HG03354 (cell line): ENCODE measurements around the gene HOPX.
"Not testable (repeated sequence)": the region's sequence is repeated elsewhere in the genome, so short reads cannot be mapped to it uniquely, and the experiment has no call there.

ENCODE experiments used
- ATAC-seq: cut with Tn5 transposase; IDR thresholded peaks from one replicate; pipeline ENCODE4 v1.9.1; 2021; ENCODE audit warnings: mild to moderate bottlenecking; ENCODE audit not compliant: unreplicated experiment, poor library complexity, severe bottlenecking

The HOPX gene

DNA sequence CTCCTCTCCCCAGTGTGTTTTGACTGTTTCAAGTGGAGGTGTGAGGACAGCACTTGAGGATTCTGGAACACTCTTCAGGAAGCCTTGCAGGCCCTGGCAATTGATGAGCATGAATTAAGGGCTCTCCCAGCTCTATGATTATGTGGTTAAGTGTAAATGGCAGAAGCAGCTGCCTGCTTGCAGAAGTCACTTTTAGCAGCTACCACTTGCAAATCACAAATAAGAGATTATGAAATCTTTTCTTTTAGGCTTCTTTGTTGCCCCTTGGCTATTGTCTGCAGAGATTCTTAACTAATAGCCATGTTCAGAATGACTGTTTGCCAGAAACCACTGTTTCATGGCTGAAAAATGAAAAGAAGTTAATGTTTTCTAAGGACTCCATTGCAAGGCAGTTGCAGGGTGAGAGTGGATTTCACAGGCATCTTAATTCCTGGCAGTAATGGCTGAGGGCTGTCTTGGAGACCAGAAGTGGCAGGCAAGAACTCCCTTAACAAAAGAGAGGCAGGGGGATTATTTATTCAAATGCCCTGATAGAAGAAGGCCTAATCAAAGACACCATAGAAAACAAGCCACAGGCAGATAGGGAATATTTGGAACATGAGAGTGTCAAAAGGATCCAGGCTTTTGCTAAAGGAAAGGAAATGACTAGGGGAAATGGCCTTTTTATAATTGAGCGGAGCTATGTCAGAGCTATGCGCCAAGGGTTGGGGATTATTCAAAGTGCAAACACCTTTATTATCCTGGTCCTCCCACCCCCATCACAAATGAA lies 8.3 kb upstream of the HOPX start:
- no peak for ATAC-seq

GRCh38 chr4:56688094-56688647 lies 7.1 kb upstream of the HOPX start:
- ATAC-seq: no peak

DNA sequence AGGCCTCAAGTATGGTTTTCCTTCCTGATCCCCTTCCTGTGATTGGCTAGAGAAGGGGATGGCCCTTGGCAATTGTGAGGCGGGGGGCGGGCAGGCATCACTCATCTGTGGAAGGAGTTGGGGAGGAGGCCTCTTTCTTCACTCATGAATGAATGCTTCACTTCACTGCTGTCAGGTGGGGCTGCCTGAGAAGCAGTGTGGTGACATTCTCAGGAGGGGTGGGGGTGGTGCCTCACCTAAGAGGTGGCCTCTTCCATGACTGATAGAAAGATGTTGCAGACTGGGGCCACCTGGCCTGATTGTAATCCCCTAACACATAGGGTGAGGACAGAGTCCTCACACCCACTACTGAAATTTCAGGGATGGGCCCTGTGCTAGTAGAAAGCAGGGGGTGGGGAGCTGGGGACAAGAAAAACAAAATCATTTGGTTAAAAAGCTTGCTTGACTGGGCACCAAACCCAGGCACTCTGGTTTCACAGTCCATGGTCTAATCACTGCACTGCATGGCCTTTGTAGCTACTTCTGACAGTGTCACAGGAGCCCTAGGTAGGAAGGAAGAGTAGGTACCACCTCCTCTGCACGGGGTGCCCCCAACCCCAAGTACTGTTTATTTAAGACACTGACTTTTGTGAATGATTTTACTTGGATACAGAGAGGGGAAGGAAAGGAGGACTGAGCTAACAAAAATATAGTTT lies 5.6 kb upstream of the HOPX start:
- no peak for ATAC-seq

DNA sequence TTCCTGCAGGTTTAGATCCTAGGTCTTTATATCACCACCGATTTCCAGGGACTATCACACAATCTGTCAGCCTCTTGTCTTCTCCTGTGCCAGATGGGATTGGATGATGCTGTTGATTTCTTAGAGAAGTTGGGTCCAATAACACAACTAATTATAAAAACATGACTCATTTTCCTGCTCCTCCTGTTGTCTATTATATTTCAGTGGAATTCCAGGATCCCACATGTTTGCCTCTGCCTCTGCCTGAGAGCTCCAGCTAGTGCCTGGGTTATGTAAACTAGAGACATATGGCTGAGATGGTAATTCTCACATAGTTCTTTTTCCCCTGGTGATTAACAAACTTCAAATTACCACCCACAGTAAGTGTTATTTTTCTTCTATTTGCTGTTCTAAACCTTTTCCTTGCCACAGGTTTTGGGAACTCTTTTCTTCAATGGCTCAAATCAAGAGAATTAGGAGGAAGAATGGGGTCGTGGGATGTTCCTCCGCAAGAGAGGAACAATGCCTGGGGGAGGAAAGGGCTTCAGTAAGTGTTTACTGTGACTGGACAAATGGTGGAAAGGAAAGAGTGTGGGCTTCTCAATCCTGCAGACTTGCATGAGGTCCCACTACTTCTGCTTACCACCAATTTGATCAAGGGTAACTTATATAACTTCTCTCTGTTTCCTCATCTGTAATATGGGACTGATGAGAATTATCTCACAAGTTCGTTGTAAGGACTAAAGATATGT lies 3.4 kb upstream of the HOPX start:
- ATAC-seq: no peak

GRCh38 chr4:56683455-56683854 lies 2.4 kb upstream of the HOPX start:
- no peak for ATAC-seq

GRCh38 chr4:56681853-56682525 lies 893 bp upstream of the HOPX start:
- ATAC-seq: no peak

DNA sequence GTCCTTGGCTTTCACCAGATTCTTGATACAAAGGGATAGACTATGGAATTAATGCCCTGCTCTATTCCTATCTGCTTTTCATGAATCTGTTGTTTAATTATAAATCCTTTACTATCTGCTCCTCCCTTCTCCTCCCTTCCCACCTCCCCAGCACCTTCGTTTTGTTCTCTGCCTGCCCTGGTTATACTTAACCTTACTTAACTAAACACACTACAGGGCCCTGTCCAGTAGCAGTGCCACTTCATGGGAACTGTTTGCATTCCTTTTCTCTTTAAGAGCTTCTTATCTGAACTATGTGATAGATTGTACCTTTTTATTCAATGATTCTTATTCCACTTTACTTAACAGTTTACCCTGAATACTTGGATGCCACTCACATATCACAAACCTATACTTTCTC lies 830 bp downstream of the HOPX start:
- no peak for ATAC-seq

- ATAC-seq: no peak
Measured at GRCh38 chr4:56677711-56678110, 3.4 kb downstream of the HOPX start.

- no peak for ATAC-seq
Measured at GRCh38 chr4:56674984-56675383, 6.1 kb downstream of the HOPX start.

DNA sequence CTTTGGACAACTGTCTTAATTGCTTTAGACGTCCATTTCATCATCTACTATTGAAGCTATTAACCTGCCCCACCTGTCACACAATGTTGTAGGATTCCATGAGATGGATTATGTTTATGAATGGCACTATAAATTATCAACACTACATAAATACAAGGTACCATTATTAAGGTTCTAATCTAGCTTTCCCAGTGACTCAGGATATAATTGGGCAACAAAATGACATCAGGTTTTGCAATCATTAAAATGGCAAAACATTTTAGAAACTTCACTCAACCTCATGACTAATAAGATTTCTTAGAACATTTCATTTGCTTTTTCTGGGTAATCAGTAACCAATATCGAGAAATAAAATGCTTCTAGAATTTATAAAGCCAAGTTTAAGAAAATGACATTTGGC lies 9.2 kb downstream of the HOPX start:
- ATAC-seq: no peak

- ATAC-seq: no peak
Measured at GRCh38 chr4:56671373-56671772, 9.7 kb downstream of the HOPX start.

- ATAC-seq: no peak
Measured at GRCh38 chr4:56668267-56668666, 12.8 kb downstream of the HOPX start.

DNA sequence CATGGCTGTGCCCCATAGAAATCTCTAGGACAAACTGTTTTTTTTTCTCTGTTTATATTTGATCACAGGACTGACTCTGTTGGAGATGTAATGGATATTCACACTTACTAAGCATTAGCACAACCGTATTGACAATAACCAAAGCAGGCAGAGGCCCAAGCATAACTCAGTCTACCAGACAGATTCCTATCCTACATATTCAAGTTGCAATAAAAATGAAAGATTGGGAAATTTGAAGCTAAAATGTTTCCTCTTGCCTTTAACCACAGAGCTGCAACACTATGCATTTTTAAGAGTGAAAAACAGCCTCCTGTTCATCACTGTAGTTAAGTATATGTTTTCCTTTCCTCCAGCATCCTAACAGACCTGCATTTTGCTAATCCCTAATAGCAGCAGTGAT lies 13.7 kb downstream of the HOPX start:
- ATAC-seq: not testable (repeated sequence)

- ATAC-seq: no peak
Measured at GRCh38 chr4:56666279-56666678, 14.8 kb downstream of the HOPX start.

GRCh38 chr4:56665781-56666180 lies 15.3 kb downstream of the HOPX start:
- ATAC-seq: no peak

GRCh38 chr4:56662782-56663468 lies 18.2 kb downstream of the HOPX start:
- no peak for ATAC-seq

GRCh38 chr4:56659946-56660345 lies 21.1 kb downstream of the HOPX start:
- ATAC-seq: no peak

GRCh38 chr4:56658528-56658927 lies 22.6 kb downstream of the HOPX start:
- ATAC-seq: no peak

DNA sequence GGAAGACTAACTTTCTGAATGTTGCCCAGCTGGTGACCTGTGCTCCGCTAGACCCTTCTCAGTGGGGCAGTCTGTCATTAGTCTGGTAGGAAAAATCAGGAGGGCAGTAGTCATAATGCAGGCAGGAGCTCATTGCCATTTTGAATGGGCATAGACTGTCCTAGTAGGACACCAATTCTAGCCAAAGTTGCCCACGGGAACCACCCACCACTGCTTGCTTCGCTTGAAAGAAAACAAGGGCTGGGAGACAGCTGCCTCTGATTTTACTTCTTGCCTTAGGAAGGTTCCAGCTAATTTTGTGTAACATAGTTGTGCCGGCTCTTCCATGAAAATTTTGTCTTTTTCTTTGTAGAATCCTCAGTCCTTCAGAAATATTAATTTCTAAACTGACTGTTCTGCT lies 23.3 kb downstream of the HOPX start:
- ATAC-seq: no peak
